MCF 10A (cell line): ENCODE measurements around the gene SOX6. TPM values are rescaled to one million over a fixed set of nuclear protein-coding genes. Genes with fewer than 3 reads are reported as not detected.

ENCODE experiments used
- BruUV-seq: library from RNA; stranded (reverse); fragments of 400-500 nt; replicated peaks from 2 replicates; lab custom pipeline; 2021; lab: Mats Ljungman, UMichigan
- CTCF ChIA-PET: fragments of 300-600 bp; sonication (Branson Sonifier 250); formaldehyde crosslinking; extraction: SDS; loops from one replicate; lab custom pipeline; 2021; ENCODE audit warnings: antibody characterized with exemption, inconsistent platforms; lab: Yijun Ruan, JAX
- POLR2A ChIA-PET: fragments of 300-600, 350-650 bp; sonication (Branson Sonifier 250); formaldehyde crosslinking; extraction: SDS; loops from one replicate; lab custom pipeline; 2020; ENCODE audit warnings: antibody characterized with exemption, inconsistent platforms; lab: Yijun Ruan, JAX
- DNase-seq: peaks from one replicate; pipeline ENCODE4 v3.0.0-alpha.2; 2018; ENCODE audit not compliant: unreplicated experiment
- H3K27ac Mint-ChIP-seq: one replicate; pipeline ENCODE4 v1.8.0; 2022; ENCODE audit warnings: mild to moderate bottlenecking, low read depth, mixed read lengths; ENCODE audit not compliant: unreplicated experiment
- H3K27me3 Mint-ChIP-seq: one replicate; pipeline ENCODE4 v1.8.0; 2022; ENCODE audit warnings: mixed read lengths; ENCODE audit not compliant: insufficient read depth, unreplicated experiment
- H3K36me3 Mint-ChIP-seq: one replicate; pipeline ENCODE4 v1.8.0; 2022; ENCODE audit warnings: mild to moderate bottlenecking, moderate library complexity, mixed read lengths; ENCODE audit not compliant: insufficient read depth, unreplicated experiment
- H3K4me1 Mint-ChIP-seq: one replicate; pipeline ENCODE4 v1.8.0; 2022; ENCODE audit warnings: mixed read lengths; ENCODE audit not compliant: insufficient read depth, unreplicated experiment
- H3K4me3 Mint-ChIP-seq: one replicate; pipeline ENCODE4 v1.8.0; 2022; ENCODE audit warnings: mild to moderate bottlenecking, moderate library complexity, mixed read lengths; ENCODE audit not compliant: unreplicated experiment
- H3K9me3 Mint-ChIP-seq: one replicate; pipeline ENCODE4 v1.8.0; 2022; ENCODE audit warnings: mixed read lengths; ENCODE audit not compliant: unreplicated experiment
- CTCF ChIP-seq: fragments of 200-600 bp; IDR thresholded peaks from one replicate; pipeline ENCODE4 v1.8.0; 2022; ENCODE audit warnings: antibody characterized with exemption, mild to moderate bottlenecking; ENCODE audit not compliant: unreplicated experiment
- intact Hi-C: fragments of 100-400 bp; cut with micrococcal nuclease; formaldehyde crosslinking; loops from 2 replicates; pipeline ENCODE4 v1.14.1; 2022
- total RNA-seq: library from RNA; stranded (reverse); gene quantifications from 2 replicates; pipeline ENCODE4 v1.2.3, GENCODE V29; 2022

Gene SOX6
- total RNA-seq, 1 experiment from 2014 or later, result 6.4 TPM

GRCh38 chr11:16047073-16047472 lies 309.3 kb downstream of the SOX6 start:
- CTCF ChIA-PET, result interaction anchor here (0.6 kb wide), 1 partner anchor 8 kb away, joined by 3 read pairs; no protein-coding TSS in a partner anchor
- H3K9me3 Mint-ChIP-seq, result no peaks in the 10 kb centered on the region
- intact Hi-C loops, result no loop called here

GRCh38 chr11:16043617-16044016 lies 312.7 kb downstream of the SOX6 start:
- no peaks in the 10 kb centered on the region for H3K36me3 Mint-ChIP-seq
- intact Hi-C loops, result loop anchor here (5.0 kb wide), 1 partner anchor 564 kb away; no protein-coding TSS in a partner anchor
- no peak for DNase-seq
- H3K4me3 Mint-ChIP-seq, result no peak overlapping the region
- no peak overlapping the region for H3K27ac Mint-ChIP-seq
- H3K4me1 Mint-ChIP-seq, result no peaks in the 10 kb centered on the region
- TF ChIP-seq CTCF, result no peak
- no TSS peak for BruUV-seq
- no peaks in the 10 kb centered on the region for H3K9me3 Mint-ChIP-seq
- H3K27me3 Mint-ChIP-seq, result no peaks in the 10 kb centered on the region
- CTCF ChIA-PET, result interaction anchor here (1.0 kb wide), 1 partner anchor 570 kb away, joined by 3 read pairs; no protein-coding TSS in a partner anchor
- POLR2A ChIA-PET, result interaction anchor here (0.6 kb wide), 1 partner anchor 428 kb away, joined by 3 read pairs; no protein-coding TSS in a partner anchor

More at GRCh38 chr11:16047073-16047472, 309.3 kb downstream of the SOX6 start:
- Mint-ChIP-seq H3K36me3 (no peaks in the 10 kb centered on the region), H3K27ac (no peak overlapping the region), H3K27me3 (no peaks in the 10 kb centered on the region), H3K4me3 (no peak overlapping the region), H3K4me1 (no peaks in the 10 kb centered on the region)
- no peak for TF ChIP-seq CTCF
- DNase-seq, result no peak
- POLR2A ChIA-PET, result interaction anchor here (1.0 kb wide), 1 partner anchor 40 kb away, joined by 3 read pairs; no protein-coding TSS in a partner anchor
- no TSS peak for BruUV-seq

GRCh38 chr11:16041207-16041606 lies 315.1 kb downstream of the SOX6 start:
- H3K36me3 Mint-ChIP-seq, result no peaks in the 10 kb centered on the region
- BruUV-seq, result no TSS peak
- no peaks in the 10 kb centered on the region for H3K9me3 Mint-ChIP-seq
- ChIA-PET POLR2A (interaction anchor here (0.7 to 1.1 kb wide), 3 partner anchors 11 to 565 kb away, joined by 3 to 5 read pairs (median 5); no protein-coding TSS in a partner anchor), CTCF (interaction anchor here (0.7 to 2.0 kb wide), 6 partner anchors 9 to 573 kb away, joined by 3 to 6 read pairs (median 4); no protein-coding TSS in a partner anchor)
- intact Hi-C loops, result loop anchor here (5.0 kb wide), 1 partner anchor 566 kb away; no protein-coding TSS in a partner anchor
- H3K27me3 Mint-ChIP-seq, result no peaks in the 10 kb centered on the region
- H3K4me3 Mint-ChIP-seq, result no peak overlapping the region
- no peak for TF ChIP-seq CTCF
- no peaks in the 10 kb centered on the region for H3K4me1 Mint-ChIP-seq
- no peak overlapping the region for H3K27ac Mint-ChIP-seq
- no peak for DNase-seq

- POLR2A ChIA-PET, result interaction anchor here (1.1 kb wide), 1 partner anchor 566 kb away, joined by 5 read pairs; no protein-coding TSS in a partner anchor
- H3K36me3 Mint-ChIP-seq, result no peaks in the 10 kb centered on the region
- no peaks in the 10 kb centered on the region for H3K4me1 Mint-ChIP-seq
- no peaks in the 10 kb centered on the region for H3K9me3 Mint-ChIP-seq
- no peak for TF ChIP-seq CTCF
- no TSS peak for BruUV-seq
- intact Hi-C loops, result loop anchor here (5.0 kb wide), 1 partner anchor 567 kb away; no protein-coding TSS in a partner anchor
- H3K4me3 Mint-ChIP-seq, result no peak overlapping the region
- no peak overlapping the region for H3K27ac Mint-ChIP-seq
- H3K27me3 Mint-ChIP-seq, result no peaks in the 10 kb centered on the region
- CTCF ChIA-PET, result interaction anchor here (1.6 kb wide), 1 partner anchor 574 kb away, joined by 6 read pairs; no protein-coding TSS in a partner anchor
- no peak for DNase-seq
These were observed 316.2 kb downstream of the SOX6 start for GRCh38 chr11:16040151-16040550.
